Measurements from ENCODE around the gene CST8.

CST8 gene

DNA sequence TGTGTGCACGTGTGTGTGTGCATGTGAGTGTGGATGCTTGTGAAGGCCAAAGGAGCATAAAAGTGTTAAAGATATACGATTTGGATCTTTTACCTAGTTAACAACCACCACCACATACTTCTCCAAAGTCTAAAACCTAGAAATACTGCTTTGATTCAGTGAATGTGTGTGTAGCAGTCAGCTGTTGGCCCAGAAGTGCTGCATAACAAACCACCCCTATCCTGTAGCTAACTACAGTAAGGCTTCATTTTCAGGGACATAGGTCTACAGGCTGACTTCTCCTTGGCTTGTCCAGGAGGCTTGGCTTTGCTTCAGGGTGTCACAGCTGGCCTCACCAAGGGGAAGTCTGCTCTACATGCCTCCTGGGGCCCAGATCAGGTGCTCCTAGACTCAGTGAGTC lies 2.4 kb upstream of the CST8 start:
- Histone ChIP-seq H3K79me2 (ENCODE audit: insufficient read depth, low read length) (no peaks in the 10 kb centered on the region), H3F3A (ENCODE audit: low read depth) (no peaks in the 10 kb centered on the region), H3K9me2 (replicated peaks; ENCODE audit: low read depth, low read length) (no peaks in the 10 kb centered on the region), H3K9ac (ENCODE audit: low read depth, low read length, poor library complexity, severe bottlenecking) (no peak overlapping the region), H3K4me2 (ENCODE audit: low read depth, low read length, poor library complexity, severe bottlenecking) (no peak overlapping the region), H3K36me3 (ENCODE audit: insufficient read depth, low read length) (no peaks in the 10 kb centered on the region), H3K4me1 (ENCODE audit: insufficient read depth, low read length, poor library complexity, severe bottlenecking) (no peaks in the 10 kb centered on the region), H2AFZ (ENCODE audit: low read length) (no peak overlapping the region), H3K27me3 (ENCODE audit: insufficient read depth, low read length, poor library complexity, severe bottlenecking) (no peaks in the 10 kb centered on the region), H4K20me1 (ENCODE audit: insufficient read depth, low read length, poor library complexity, severe bottlenecking) (no peaks in the 10 kb centered on the region), H3K4me3 (ENCODE audit: low read length, poor library complexity, severe bottlenecking) (no peak overlapping the region), H3K9me3 (ENCODE audit: insufficient read depth, low read depth, low read length) (no peaks in the 10 kb centered on the region)
- TF ChIP-seq, protein P1, sequence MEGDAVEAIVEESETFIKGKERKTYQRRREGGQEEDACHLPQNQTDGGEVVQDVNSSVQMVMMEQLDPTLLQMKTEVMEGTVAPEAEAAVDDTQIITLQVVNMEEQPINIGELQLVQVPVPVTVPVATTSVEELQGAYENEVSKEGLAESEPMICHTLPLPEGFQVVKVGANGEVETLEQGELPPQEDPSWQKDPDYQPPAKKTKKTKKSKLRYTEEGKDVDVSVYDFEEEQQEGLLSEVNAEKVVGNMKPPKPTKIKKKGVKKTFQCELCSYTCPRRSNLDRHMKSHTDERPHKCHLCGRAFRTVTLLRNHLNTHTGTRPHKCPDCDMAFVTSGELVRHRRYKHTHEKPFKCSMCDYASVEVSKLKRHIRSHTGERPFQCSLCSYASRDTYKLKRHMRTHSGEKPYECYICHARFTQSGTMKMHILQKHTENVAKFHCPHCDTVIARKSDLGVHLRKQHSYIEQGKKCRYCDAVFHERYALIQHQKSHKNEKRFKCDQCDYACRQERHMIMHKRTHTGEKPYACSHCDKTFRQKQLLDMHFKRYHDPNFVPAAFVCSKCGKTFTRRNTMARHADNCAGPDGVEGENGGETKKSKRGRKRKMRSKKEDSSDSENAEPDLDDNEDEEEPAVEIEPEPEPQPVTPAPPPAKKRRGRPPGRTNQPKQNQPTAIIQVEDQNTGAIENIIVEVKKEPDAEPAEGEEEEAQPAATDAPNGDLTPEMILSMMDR (conservative IDR thresholded peaks at IDR 0.05; ENCODE audit: low read length), result no peak
- TF ChIP-seq EZH2phosphoT487 (IDR thresholded peaks at IDR 0.05; ENCODE audit: borderline replicate concordance), result no peak

DNA sequence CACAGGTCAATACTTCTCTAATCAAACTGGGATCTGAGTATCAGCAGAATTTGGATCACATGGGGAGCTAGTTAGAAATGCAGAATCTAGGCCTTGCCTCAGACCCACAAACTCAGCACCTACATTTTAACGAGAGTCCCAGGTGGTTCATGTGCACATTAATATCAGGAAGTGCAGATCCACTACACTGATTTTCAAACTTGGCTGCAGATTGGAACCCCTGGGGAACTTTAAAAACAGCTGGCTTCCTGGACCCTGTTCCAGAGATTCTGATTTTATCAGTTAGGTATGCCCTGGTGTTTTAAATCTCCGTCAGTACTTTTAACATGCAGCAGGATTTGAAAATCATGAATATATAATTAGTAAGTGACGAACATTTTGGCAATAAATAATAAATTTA lies 1.9 kb upstream of the CST8 start:
- no peaks in the 10 kb centered on the region for H3K9me2 ChIP-seq (replicated peaks; ENCODE audit: low read depth, low read length)
- H3K36me3 ChIP-seq (ENCODE audit: insufficient read depth, low read length), result no peaks in the 10 kb centered on the region
- no peaks in the 10 kb centered on the region for H4K20me1 ChIP-seq (ENCODE audit: insufficient read depth, low read length, poor library complexity, severe bottlenecking)
- no peaks in the 10 kb centered on the region for H3K27me3 ChIP-seq (ENCODE audit: insufficient read depth, low read length, poor library complexity, severe bottlenecking)
- H3K4me2 ChIP-seq (ENCODE audit: low read depth, low read length, poor library complexity, severe bottlenecking), result no peak overlapping the region
- no peaks in the 10 kb centered on the region for H3F3A ChIP-seq (ENCODE audit: low read depth)
- H3K4me1 ChIP-seq (ENCODE audit: insufficient read depth, low read length, poor library complexity, severe bottlenecking), result no peaks in the 10 kb centered on the region
- H3K79me2 ChIP-seq (ENCODE audit: insufficient read depth, low read length), result no peaks in the 10 kb centered on the region
- H3K9ac ChIP-seq (ENCODE audit: low read depth, low read length, poor library complexity, severe bottlenecking), result no peak overlapping the region
- TF ChIP-seq, protein P1 (conservative IDR thresholded peaks at IDR 0.05; ENCODE audit: low read length), result no peak
- no peak for TF ChIP-seq EZH2phosphoT487 (IDR thresholded peaks at IDR 0.05; ENCODE audit: borderline replicate concordance)
- no peaks in the 10 kb centered on the region for H3K9me3 ChIP-seq (ENCODE audit: insufficient read depth, low read depth, low read length)
- H2AFZ ChIP-seq (ENCODE audit: low read length), result no peak overlapping the region
- H3K4me3 ChIP-seq (ENCODE audit: low read length, poor library complexity, severe bottlenecking), result no peak overlapping the region

DNA sequence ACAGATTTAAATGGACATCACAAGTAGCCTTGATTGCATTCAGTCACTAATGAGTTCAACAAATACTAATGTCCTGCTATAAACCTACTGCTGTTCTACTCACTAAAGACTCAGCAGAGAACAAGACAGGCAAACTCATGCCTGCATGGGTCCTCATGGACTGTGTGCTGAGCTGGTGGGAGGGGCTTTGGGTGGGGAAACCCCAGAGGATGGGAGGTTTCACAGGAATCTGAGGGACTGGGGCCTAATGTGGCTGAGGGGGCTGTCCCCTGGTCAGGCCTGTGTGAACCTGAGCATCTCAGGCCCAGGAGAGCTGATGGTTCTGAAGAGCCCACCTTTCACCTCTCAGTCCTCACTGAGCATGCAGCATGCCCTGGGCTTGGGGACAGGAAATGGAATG lies 1.4 kb downstream of the CST8 start:
- Histone ChIP-seq H3K9me3 (ENCODE audit: insufficient read depth, low read depth, low read length) (no peaks in the 10 kb centered on the region), H3K79me2 (ENCODE audit: insufficient read depth, low read length) (no peaks in the 10 kb centered on the region), H3K9me2 (replicated peaks; ENCODE audit: low read depth, low read length) (no peaks in the 10 kb centered on the region), H3K4me3 (ENCODE audit: low read length, poor library complexity, severe bottlenecking) (no peak overlapping the region), H3K36me3 (ENCODE audit: insufficient read depth, low read length) (no peaks in the 10 kb centered on the region), H3F3A (ENCODE audit: low read depth) (no peaks in the 10 kb centered on the region), H3K4me1 (ENCODE audit: insufficient read depth, low read length, poor library complexity, severe bottlenecking) (no peaks in the 10 kb centered on the region), H2AFZ (ENCODE audit: low read length) (no peak overlapping the region), H3K27me3 (ENCODE audit: insufficient read depth, low read length, poor library complexity, severe bottlenecking) (no peaks in the 10 kb centered on the region), H4K20me1 (ENCODE audit: insufficient read depth, low read length, poor library complexity, severe bottlenecking) (no peaks in the 10 kb centered on the region), H3K9ac (ENCODE audit: low read depth, low read length, poor library complexity, severe bottlenecking) (no peak overlapping the region), H3K4me2 (ENCODE audit: low read depth, low read length, poor library complexity, severe bottlenecking) (no peak overlapping the region)
- no peak for TF ChIP-seq EZH2phosphoT487 (IDR thresholded peaks at IDR 0.05; ENCODE audit: borderline replicate concordance)
- TF ChIP-seq, protein P1 (conservative IDR thresholded peaks at IDR 0.05; ENCODE audit: low read length), result no peak

Data from Loucy (cell line).